Fibroblast of lung (primary cell): Measurements from ENCODE around the gene MROH7. TPM values are rescaled to one million over a fixed set of nuclear protein-coding genes. Genes with fewer than 3 reads are reported as not detected.

Experiments used
- DNase-seq, 2 donors: peaks; one replicate each; pipeline versions ENCODE4 v3.0.0 to v3.0.0-alpha.2; 2010; ENCODE audit warnings: low read depth in 2 of 2
- H2AFZ ChIP-seq: 2 replicates; pipeline ENCODE4 v1.5.1; 2012; ENCODE audit warnings: low read length, control low read depth, inconsistent platforms
- H3K27ac ChIP-seq: 2 replicates; pipeline ENCODE4 v1.5.1; 2011; ENCODE audit warnings: low read length, control low read depth; ENCODE audit not compliant: insufficient read depth
- H3K27me3 ChIP-seq: 2 replicates; pipeline ENCODE4 v1.5.1; 2011; ENCODE audit warnings: mild to moderate bottlenecking, low read length; ENCODE audit not compliant: control insufficient read depth, insufficient read depth
- H3K36me3 ChIP-seq: 2 replicates; pipeline ENCODE4 v1.5.1; 2011; ENCODE audit warnings: low read length; ENCODE audit not compliant: control insufficient read depth, insufficient read depth
- H3K4me1 ChIP-seq: 2 replicates; pipeline ENCODE4 v1.5.1; 2011; ENCODE audit warnings: low read length; ENCODE audit not compliant: control insufficient read depth, insufficient read depth; ENCODE audit errors: extremely low read depth
- H3K4me2 ChIP-seq: 2 replicates; pipeline ENCODE4 v1.5.1; 2011; ENCODE audit warnings: low read length, control low read depth; ENCODE audit not compliant: insufficient read depth; ENCODE audit errors: extremely low read depth
- H3K4me3 ChIP-seq, 4 experiments: fragments of 200-600 bp in 1 of 4; sonication (generic) in 1 of 4; replicated peaks in 1 of 4; 2 replicates each; pipeline ENCODE4 v1.5.1; 2011 to 2016; ENCODE audit warnings: low read length in 4 of 4, low read depth in 3 of 4, mild to moderate bottlenecking in 3 of 4, control low read depth in 2 of 4, inconsistent platforms in 1 of 4, mixed read lengths in 1 of 4; ENCODE audit not compliant: insufficient read depth in 1 of 4; ENCODE audit errors: control extremely low read depth in 1 of 4
- H3K79me2 ChIP-seq: 2 replicates; pipeline ENCODE4 v1.5.1; 2012; ENCODE audit warnings: mild to moderate bottlenecking, low read length, inconsistent platforms; ENCODE audit not compliant: control insufficient read depth, insufficient read depth
- H3K9ac ChIP-seq: 2 replicates; pipeline ENCODE4 v1.5.1; 2011; ENCODE audit warnings: mild to moderate bottlenecking, low read length, control low read depth; ENCODE audit not compliant: insufficient read depth
- H3K9me3 ChIP-seq: 2 replicates; pipeline ENCODE4 v1.5.1; 2012; ENCODE audit warnings: low read depth, low read length; ENCODE audit not compliant: control insufficient read depth, insufficient read depth
- H4K20me1 ChIP-seq: 2 replicates; pipeline ENCODE4 v1.5.1; 2011; ENCODE audit warnings: low read length; ENCODE audit not compliant: control insufficient read depth, insufficient read depth; ENCODE audit errors: extremely low read depth
- CTCF ChIP-seq, 2 donors: IDR thresholded peaks in 1 of 2; conservative IDR thresholded peaks in 1 of 2; 1 replicate in 1 of 2; 2 replicates in 1 of 2; pipeline ENCODE4 v1.5.1; 2011 to 2012; ENCODE audit warnings: low read length in 2 of 2, control low read depth in 1 of 2, inconsistent platforms in 1 of 2, low read depth in 1 of 2, mild to moderate bottlenecking in 1 of 2
- EZH2 ChIP-seq: IDR thresholded peaks from 2 replicates; pipeline ENCODE4 v1.5.1; 2012; ENCODE audit warnings: low read length, control low read depth, mild to moderate bottlenecking; ENCODE audit errors: missing control alignments
- polyA minus RNA-seq: library from RNA; depleted of rRNA, polyadenylated mRNA; stranded (reverse); fragments of >200 nt; gene quantifications from 2 replicates; pipeline ENCODE4 v1.2.3, GENCODE V29; 2011; ENCODE audit warnings: low replicate concordance
- polyA plus RNA-seq, 2 donors: library from polyadenylated mRNA; depleted of rRNA in 1 of 2; stranded (reverse) in 1 of 2; unstranded in 1 of 2; fragments of >200 nt; gene quantifications; 2 replicates each; pipeline ENCODE4 v1.2.1, GENCODE V29; 2011 to 2012; ENCODE audit warnings: missing spikeins in 1 of 2
- total RNA-seq: library from RNA; depleted of rRNA; stranded (reverse); fragments of >200 nt; gene quantifications from 2 replicates; pipeline ENCODE4 v1.2.1, GENCODE V29; 2014

Gene MROH7
- total RNA-seq, result under 0.01 and 0.33 TPM in 2 replicates
- polyA plus RNA-seq, result 0.01 TPM in 1 of 2 replicates, not detected in the other
- polyA plus RNA-seq (2012), result not detected in 2 replicates
- not detected in 2 replicates for polyA minus RNA-seq

GRCh38 chr1:54640863-54641836 is at the start of gene MROH7:
Gene MROH7, plus strand, starts transcription at chr1:54641786. Its CDS starts 11,141 bp downstream, at chr1:54652927.
- Histone ChIP-seq H3K9ac (no peak within 1 kb of the TSS), H3K27me3 (no peaks in the 10 kb centered on the region), H2AFZ (no peak within 1 kb of the TSS), H3K36me3 (no peaks in the 10 kb centered on the region), H4K20me1 (no peaks in the 10 kb centered on the region), H3K9me3 (no peaks in the 10 kb centered on the region), H3K79me2 (no peaks in the 10 kb centered on the region), H3K27ac (no peak within 1 kb of the TSS), H3K4me1 (no peaks in the 10 kb centered on the region), H3K4me3 (no peak within 1 kb of the TSS), H3K4me2 (no peak within 1 kb of the TSS)
- no peak for DNase-seq
- TF ChIP-seq CTCF (conservative IDR thresholded peaks at IDR 0.05 in 1 of 2, IDR thresholded peaks at IDR 0.05 in 1 of 2; ENCODE audit: low read depth in 1 of 2, low read length in 2 of 2) (no peak), EZH2 (no peak)

- Histone ChIP-seq H3K4me2 (no peak overlapping the region), H3K27ac (no peak overlapping the region), H2AFZ (no peak overlapping the region), H3K9ac (no peak overlapping the region), H3K79me2 (no peaks in the 10 kb centered on the region), H3K4me3 (no peak overlapping the region), H3K9me3 (no peaks in the 10 kb centered on the region), H3K36me3 (no peaks in the 10 kb centered on the region), H4K20me1 (no peaks in the 10 kb centered on the region), H3K4me1 (no peaks in the 10 kb centered on the region), H3K27me3 (no peaks in the 10 kb centered on the region)
- DNase-seq, result no peak
- TF ChIP-seq CTCF (conservative IDR thresholded peaks at IDR 0.05 in 1 of 2, IDR thresholded peaks at IDR 0.05 in 1 of 2; ENCODE audit: low read depth in 1 of 2, low read length in 2 of 2), result no peak
Observed at GRCh38 chr1:54593571-54594160, 47.9 kb upstream of the MROH7 start.

- H3K27ac ChIP-seq, result no peak overlapping the region
- H3K4me1 ChIP-seq, result no peaks in the 10 kb centered on the region
- H2AFZ ChIP-seq, result no peak overlapping the region
- no peaks in the 10 kb centered on the region for H3K27me3 ChIP-seq
- H3K4me3 ChIP-seq, result no peak overlapping the region
- no peaks in the 10 kb centered on the region for H4K20me1 ChIP-seq
- H3K36me3 ChIP-seq, result no peaks in the 10 kb centered on the region
- no peak for TF ChIP-seq EZH2
- TF ChIP-seq CTCF (conservative IDR thresholded peaks at IDR 0.05 in 1 of 2, IDR thresholded peaks at IDR 0.05 in 1 of 2; ENCODE audit: low read depth in 1 of 2, low read length in 2 of 2), result no peak
- H3K9ac ChIP-seq, result no peak overlapping the region
- no peak for DNase-seq
- H3K4me2 ChIP-seq, result no peak overlapping the region
- H3K9me3 ChIP-seq, result no peaks in the 10 kb centered on the region
- H3K79me2 ChIP-seq, result no peaks in the 10 kb centered on the region
Observed at GRCh38 chr1:54594463-54594862, 47.1 kb upstream of the MROH7 start.
